Endothelial cell of umbilical vein (primary cell): ENCODE results near the gene TBXT. TPM values are rescaled to one million over a fixed set of nuclear protein-coding genes. Genes with fewer than 3 reads are reported as not detected.

ENCODE experiments used
- BruUV-seq: library from RNA; stranded (reverse); fragments of 400-500 nt; replicated peaks from 2 replicates; lab custom pipeline; 2021; lab: Mats Ljungman, UMichigan
- CTCF ChIA-PET: fragments of 300-600, 350-600 bp; sonication (Branson Sonifier 250); formaldehyde crosslinking; loops from one replicate; lab custom pipeline; 2021; ENCODE audit warnings: antibody characterized with exemption, inconsistent platforms; lab: Charles Lee
- POLR2A ChIA-PET: fragments of 300-600, 350-600 bp; sonication (Branson Sonifier 250); formaldehyde crosslinking; loops from one replicate; lab custom pipeline; 2021; ENCODE audit warnings: antibody characterized with exemption, inconsistent platforms; lab: Charles Lee
- DNase-seq: peaks from one replicate; pipeline ENCODE4 v3.0.0-alpha.2; 2011; ENCODE audit warnings: low read depth, low spot score
- FAIRE-seq: peaks from 2 replicates; lab custom pipeline; 2011; peaks lifted over from hg19 to GRCh38; lab: Jason Lieb, UNC
- H2AFZ ChIP-seq: 2 replicates; pipeline ENCODE4 v1.6.0; 2012; ENCODE audit warnings: low read depth, low read length, control low read depth, inconsistent platforms
- H3K27ac ChIP-seq: 2 replicates; pipeline ENCODE4 v1.5.1; 2011; ENCODE audit warnings: low read depth, mild to moderate bottlenecking, control low read depth, low read length, moderate library complexity; ENCODE audit not compliant: insufficient read depth
- H3K27me3 ChIP-seq, 2 experiments: 2 replicates each; pipeline versions ENCODE4 v1.6.0 to v1.6.1; 2011; ENCODE audit warnings: low read length in 2 of 2, mixed read lengths in 1 of 2; ENCODE audit not compliant: control insufficient read depth in 2 of 2, insufficient read depth in 2 of 2
- H3K36me3 ChIP-seq, 2 experiments: 2 replicates in 1 of 2; 3 replicates in 1 of 2; pipeline ENCODE4 v1.5.1; 2011; ENCODE audit warnings: low read length in 2 of 2, mild to moderate bottlenecking in 1 of 2, moderate library complexity in 1 of 2; ENCODE audit not compliant: control insufficient read depth in 2 of 2, insufficient read depth in 2 of 2; ENCODE audit errors: extremely low read depth in 1 of 2
- H3K4me1 ChIP-seq: 3 replicates; pipeline ENCODE4 v1.5.1; 2011; ENCODE audit warnings: mild to moderate bottlenecking, low read length; ENCODE audit not compliant: control insufficient read depth, insufficient read depth; ENCODE audit errors: extremely low read depth
- H3K4me2 ChIP-seq: 2 replicates; pipeline ENCODE4 v1.6.1; 2011; ENCODE audit warnings: low read length, control low read depth, mixed read lengths; ENCODE audit not compliant: insufficient read depth
- H3K4me3 ChIP-seq, 3 experiments: fragments of 200-600 bp in 1 of 3; sonication (generic), shearing (Covaris generic) in 1 of 3; replicated peaks in 1 of 3; 2 replicates each; pipeline ENCODE4 v1.5.1; 2011 to 2016; ENCODE audit warnings: control low read depth in 3 of 3, low read length in 3 of 3, mild to moderate bottlenecking in 2 of 3, inconsistent platforms in 1 of 3, low read depth in 1 of 3, moderate library complexity in 1 of 3; ENCODE audit not compliant: insufficient read depth in 1 of 3
- H3K79me2 ChIP-seq: 2 replicates; pipeline ENCODE4 v1.6.0; 2012; ENCODE audit warnings: low read length, inconsistent platforms; ENCODE audit not compliant: control insufficient read depth, insufficient read depth
- H3K9ac ChIP-seq: replicated peaks from 2 replicates; pipeline ENCODE3; 2011; ENCODE audit warnings: low read length, control low read depth; ENCODE audit not compliant: insufficient read depth; ENCODE audit errors: extremely low read depth
- H3K9me1 ChIP-seq: replicated peaks from 3 replicates; pipeline ENCODE4 v1.6.0; 2011; ENCODE audit warnings: mild to moderate bottlenecking, low read length; ENCODE audit not compliant: control insufficient read depth, insufficient read depth; ENCODE audit errors: extremely low read depth
- H3K9me3 ChIP-seq: replicated peaks from 2 replicates; pipeline ENCODE4 v1.5.1; 2012; ENCODE audit warnings: low read length, inconsistent platforms; ENCODE audit not compliant: control insufficient read depth, insufficient read depth
- H4K20me1 ChIP-seq: replicated peaks from 2 replicates; pipeline ENCODE3; 2011; ENCODE audit warnings: mild to moderate bottlenecking, low read length; ENCODE audit not compliant: control insufficient read depth, insufficient read depth; ENCODE audit errors: extremely low read depth
- EZH2 ChIP-seq: IDR thresholded peaks from 2 replicates; pipeline ENCODE4 v1.6.1; 2012; ENCODE audit warnings: borderline replicate concordance, low read depth, mild to moderate bottlenecking, moderate library complexity, low read length, inconsistent platforms; ENCODE audit not compliant: severe bottlenecking
- GATA2 ChIP-seq: IDR thresholded peaks from 2 replicates; pipeline ENCODE4 v1.7.0; 2011; ENCODE audit warnings: low read depth, mild to moderate bottlenecking, moderate library complexity, mixed read lengths, low read length; ENCODE audit not compliant: insufficient read length, insufficient read depth
- JUN ChIP-seq: IDR thresholded peaks from 2 replicates; pipeline ENCODE4 v1.6.1; 2011; ENCODE audit warnings: borderline replicate concordance, low read depth; ENCODE audit not compliant: insufficient read length, insufficient read depth
- MYC ChIP-seq: IDR thresholded peaks from one replicate; pipeline ENCODE4 v1.6.1; 2011; ENCODE audit warnings: mild to moderate bottlenecking, low read depth, low read length
- dilution Hi-C: fragments of 300-500 bp; cut with MboI; formaldehyde crosslinking; loops from one replicate; pipeline ENCODE4 v1.15.0; 2019; ENCODE audit warnings: low sequenced_read_pairs; ENCODE audit not compliant: extremely low pct_ligation_motif_present
- intact Hi-C: fragments of 100-400 bp; cut with micrococcal nuclease; formaldehyde crosslinking; loops from one replicate; pipeline ENCODE4 v1.10.0; 2022
- polyA plus RNA-seq, 4 experiments: library from polyadenylated mRNA; depleted of rRNA in 3 of 4; stranded (reverse) in 3 of 4; unstranded in 1 of 4; fragments of >200 nt; gene quantifications; 2 replicates each; pipeline versions ENCODE4 v1.2.1 to v1.2.3, GENCODE V29; 2011 to 2012; ENCODE audit warnings: missing spikeins in 1 of 4
- total RNA-seq: library from RNA; stranded (reverse); gene quantifications from 2 replicates; pipeline ENCODE4 v1.2.3, GENCODE V29; 2021
- TF ChIP-seq, protein P1 (sequence below), 2 donors: IDR thresholded peaks; 1 replicate in 1 of 2; 2 replicates in 1 of 2; pipeline ENCODE4 v1.5.1; 2011; ENCODE audit warnings: low read length in 2 of 2, mild to moderate bottlenecking in 2 of 2, moderate library complexity in 2 of 2, control low read depth in 1 of 2, inconsistent platforms in 1 of 2, low read depth in 1 of 2; ENCODE audit not compliant: insufficient read depth in 1 of 2; ENCODE audit errors: extremely low read depth in 1 of 2

The TBXT gene
- total and polyA plus RNA-seq, 2 donors (not counting 3 experiments of a cell fraction or from before 2014, with no cell fraction given), result not detected

DNA sequence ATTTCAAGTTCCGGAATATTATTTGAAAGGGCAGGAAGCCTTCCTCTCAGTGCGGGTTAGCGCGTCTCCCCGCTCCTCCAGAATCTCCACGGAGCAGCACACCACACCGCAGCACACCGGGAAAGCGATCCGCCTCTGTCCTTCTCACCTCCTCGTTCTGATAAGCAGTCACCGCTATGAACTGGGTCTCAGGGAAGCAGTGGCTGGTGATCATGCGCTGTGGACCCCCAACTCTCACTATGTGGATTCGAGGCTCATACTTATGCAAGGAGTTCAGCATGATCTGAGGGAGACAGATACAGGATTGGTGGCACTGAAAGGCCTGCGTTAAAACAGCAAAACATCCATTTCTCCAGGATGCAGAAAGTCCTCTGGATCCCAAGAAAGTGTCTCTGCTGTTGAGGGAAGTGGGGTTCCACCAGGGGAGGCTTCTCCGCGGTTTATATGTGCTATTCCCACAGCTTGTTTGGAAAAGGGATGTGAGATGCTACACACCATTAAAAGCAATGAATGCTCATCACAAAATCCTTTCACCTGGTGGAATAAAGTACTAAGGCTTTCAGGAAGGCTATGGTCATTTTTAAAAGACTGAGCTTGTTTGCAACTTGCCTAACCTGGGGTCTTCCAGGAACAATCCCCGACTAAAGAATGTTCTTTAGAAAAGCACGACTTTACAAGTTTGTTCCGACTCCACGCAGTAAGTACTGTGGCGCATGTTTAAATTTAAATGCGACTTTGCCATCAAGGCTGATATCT, 1.9 kb downstream of the TBXT start:
- no peak for FAIRE-seq
- H3K79me2 ChIP-seq, result no peaks in the 10 kb centered on the region

More for the DNA sequence above, 1.9 kb downstream of the TBXT start:
- DNase-seq, result no peak
- no peaks in the 10 kb centered on the region for H3K9me3 ChIP-seq
- H2AFZ ChIP-seq, result no peak overlapping the region
- H3K4me2 ChIP-seq, result no peak overlapping the region
- intact Hi-C loops, result no loop called here
- H4K20me1 ChIP-seq, result no peaks in the 10 kb centered on the region
- no peaks in the 10 kb centered on the region for H3K4me1 ChIP-seq
- no peaks in the 10 kb centered on the region for H3K36me3 ChIP-seq
- H3K9ac ChIP-seq, result no peak overlapping the region
- ChIA-PET POLR2A (no interaction called here), CTCF (no interaction called here)
- peaks cover 42 to 50% of the 10 kb centered on the region in 2 experiments for H3K27me3 ChIP-seq
- no peaks in the 10 kb centered on the region for H3K9me1 ChIP-seq
- dilution Hi-C loops, result no loop called here
- H3K4me3 ChIP-seq, result no peak overlapping the region
- TF ChIP-seq EZH2, result no peak
- no peak for TF ChIP-seq MYC
- no peak for TF ChIP-seq JUN
- no peak for TF ChIP-seq GATA2
- TF ChIP-seq, protein P1, sequence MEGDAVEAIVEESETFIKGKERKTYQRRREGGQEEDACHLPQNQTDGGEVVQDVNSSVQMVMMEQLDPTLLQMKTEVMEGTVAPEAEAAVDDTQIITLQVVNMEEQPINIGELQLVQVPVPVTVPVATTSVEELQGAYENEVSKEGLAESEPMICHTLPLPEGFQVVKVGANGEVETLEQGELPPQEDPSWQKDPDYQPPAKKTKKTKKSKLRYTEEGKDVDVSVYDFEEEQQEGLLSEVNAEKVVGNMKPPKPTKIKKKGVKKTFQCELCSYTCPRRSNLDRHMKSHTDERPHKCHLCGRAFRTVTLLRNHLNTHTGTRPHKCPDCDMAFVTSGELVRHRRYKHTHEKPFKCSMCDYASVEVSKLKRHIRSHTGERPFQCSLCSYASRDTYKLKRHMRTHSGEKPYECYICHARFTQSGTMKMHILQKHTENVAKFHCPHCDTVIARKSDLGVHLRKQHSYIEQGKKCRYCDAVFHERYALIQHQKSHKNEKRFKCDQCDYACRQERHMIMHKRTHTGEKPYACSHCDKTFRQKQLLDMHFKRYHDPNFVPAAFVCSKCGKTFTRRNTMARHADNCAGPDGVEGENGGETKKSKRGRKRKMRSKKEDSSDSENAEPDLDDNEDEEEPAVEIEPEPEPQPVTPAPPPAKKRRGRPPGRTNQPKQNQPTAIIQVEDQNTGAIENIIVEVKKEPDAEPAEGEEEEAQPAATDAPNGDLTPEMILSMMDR (IDR thresholded peaks at IDR 0.05; ENCODE audit: extremely low read depth in 1 of 2, insufficient read depth in 1 of 2, low read depth in 1 of 2, low read length in 2 of 2), result no peak
- BruUV-seq, result no TSS peak
- no peak overlapping the region for H3K27ac ChIP-seq
